Endothelial cell of umbilical vein (primary cell): Measurements from ENCODE around the gene RAP1GDS1. TPM values are rescaled to one million over a fixed set of nuclear protein-coding genes. Genes with fewer than 3 reads are reported as not detected.
"Not testable (repeated sequence)": the region's sequence is repeated elsewhere in the genome, so short reads cannot be mapped to it uniquely, and the experiment has no call there.

Experiments used
- BruUV-seq: library from RNA; stranded (reverse); fragments of 400-500 nt; replicated peaks from 2 replicates; lab custom pipeline; 2021; lab: Mats Ljungman, UMichigan
- CTCF ChIA-PET: fragments of 300-600, 350-600 bp; sonication (Branson Sonifier 250); formaldehyde crosslinking; loops from one replicate; lab custom pipeline; 2021; ENCODE audit warnings: antibody characterized with exemption, inconsistent platforms; lab: Charles Lee
- POLR2A ChIA-PET: fragments of 300-600, 350-600 bp; sonication (Branson Sonifier 250); formaldehyde crosslinking; loops from one replicate; lab custom pipeline; 2021; ENCODE audit warnings: antibody characterized with exemption, inconsistent platforms; lab: Charles Lee
- DNase-seq: peaks from one replicate; pipeline ENCODE4 v3.0.0-alpha.2; 2011; ENCODE audit warnings: low read depth, low spot score
- FAIRE-seq: peaks from 2 replicates; lab custom pipeline; 2011; peaks lifted over from hg19 to GRCh38; lab: Jason Lieb, UNC
- H2AFZ ChIP-seq: 2 replicates; pipeline ENCODE4 v1.6.0; 2012; ENCODE audit warnings: low read depth, low read length, control low read depth, inconsistent platforms
- H3K27ac ChIP-seq: 2 replicates; pipeline ENCODE4 v1.5.1; 2011; ENCODE audit warnings: low read depth, mild to moderate bottlenecking, control low read depth, low read length, moderate library complexity; ENCODE audit not compliant: insufficient read depth
- H3K27me3 ChIP-seq, 2 experiments: 2 replicates each; pipeline versions ENCODE4 v1.6.0 to v1.6.1; 2011; ENCODE audit warnings: low read length in 2 of 2, mixed read lengths in 1 of 2; ENCODE audit not compliant: control insufficient read depth in 2 of 2, insufficient read depth in 2 of 2
- H3K36me3 ChIP-seq, 2 experiments: 2 replicates in 1 of 2; 3 replicates in 1 of 2; pipeline ENCODE4 v1.5.1; 2011; ENCODE audit warnings: low read length in 2 of 2, mild to moderate bottlenecking in 1 of 2, moderate library complexity in 1 of 2; ENCODE audit not compliant: control insufficient read depth in 2 of 2, insufficient read depth in 2 of 2; ENCODE audit errors: extremely low read depth in 1 of 2
- H3K4me1 ChIP-seq: 3 replicates; pipeline ENCODE4 v1.5.1; 2011; ENCODE audit warnings: mild to moderate bottlenecking, low read length; ENCODE audit not compliant: control insufficient read depth, insufficient read depth; ENCODE audit errors: extremely low read depth
- H3K4me2 ChIP-seq: 2 replicates; pipeline ENCODE4 v1.6.1; 2011; ENCODE audit warnings: low read length, control low read depth, mixed read lengths; ENCODE audit not compliant: insufficient read depth
- H3K4me3 ChIP-seq, 3 experiments: fragments of 200-600 bp in 1 of 3; sonication (generic), shearing (Covaris generic) in 1 of 3; replicated peaks in 1 of 3; 2 replicates each; pipeline ENCODE4 v1.5.1; 2011 to 2016; ENCODE audit warnings: control low read depth in 3 of 3, low read length in 3 of 3, mild to moderate bottlenecking in 2 of 3, inconsistent platforms in 1 of 3, low read depth in 1 of 3, moderate library complexity in 1 of 3; ENCODE audit not compliant: insufficient read depth in 1 of 3
- H3K79me2 ChIP-seq: 2 replicates; pipeline ENCODE4 v1.6.0; 2012; ENCODE audit warnings: low read length, inconsistent platforms; ENCODE audit not compliant: control insufficient read depth, insufficient read depth
- H3K9ac ChIP-seq: replicated peaks from 2 replicates; pipeline ENCODE3; 2011; ENCODE audit warnings: low read length, control low read depth; ENCODE audit not compliant: insufficient read depth; ENCODE audit errors: extremely low read depth
- H3K9me1 ChIP-seq: replicated peaks from 3 replicates; pipeline ENCODE4 v1.6.0; 2011; ENCODE audit warnings: mild to moderate bottlenecking, low read length; ENCODE audit not compliant: control insufficient read depth, insufficient read depth; ENCODE audit errors: extremely low read depth
- H3K9me3 ChIP-seq: replicated peaks from 2 replicates; pipeline ENCODE4 v1.5.1; 2012; ENCODE audit warnings: low read length, inconsistent platforms; ENCODE audit not compliant: control insufficient read depth, insufficient read depth
- H4K20me1 ChIP-seq: replicated peaks from 2 replicates; pipeline ENCODE3; 2011; ENCODE audit warnings: mild to moderate bottlenecking, low read length; ENCODE audit not compliant: control insufficient read depth, insufficient read depth; ENCODE audit errors: extremely low read depth
- CTCF ChIP-seq, 2 donors: IDR thresholded peaks; 1 replicate in 1 of 2; 2 replicates in 1 of 2; pipeline ENCODE4 v1.5.1; 2011; ENCODE audit warnings: low read length in 2 of 2, mild to moderate bottlenecking in 2 of 2, moderate library complexity in 2 of 2, control low read depth in 1 of 2, inconsistent platforms in 1 of 2, low read depth in 1 of 2; ENCODE audit not compliant: insufficient read depth in 1 of 2; ENCODE audit errors: extremely low read depth in 1 of 2
- EZH2 ChIP-seq: IDR thresholded peaks from 2 replicates; pipeline ENCODE4 v1.6.1; 2012; ENCODE audit warnings: borderline replicate concordance, low read depth, mild to moderate bottlenecking, moderate library complexity, low read length, inconsistent platforms; ENCODE audit not compliant: severe bottlenecking
- FOS ChIP-seq: IDR thresholded peaks from 2 replicates; pipeline ENCODE4 v1.6.1; 2011; ENCODE audit warnings: mild to moderate bottlenecking, low read length, moderate library complexity, borderline replicate concordance; ENCODE audit not compliant: insufficient read depth
- GATA2 ChIP-seq: IDR thresholded peaks from 2 replicates; pipeline ENCODE4 v1.7.0; 2011; ENCODE audit warnings: low read depth, mild to moderate bottlenecking, moderate library complexity, mixed read lengths, low read length; ENCODE audit not compliant: insufficient read length, insufficient read depth
- JUN ChIP-seq: IDR thresholded peaks from 2 replicates; pipeline ENCODE4 v1.6.1; 2011; ENCODE audit warnings: borderline replicate concordance, low read depth; ENCODE audit not compliant: insufficient read length, insufficient read depth
- MAX ChIP-seq: IDR thresholded peaks from 2 replicates; pipeline ENCODE4 v1.6.1; 2011; ENCODE audit not compliant: insufficient read depth, insufficient read length
- MYC ChIP-seq: IDR thresholded peaks from one replicate; pipeline ENCODE4 v1.6.1; 2011; ENCODE audit warnings: mild to moderate bottlenecking, low read depth, low read length
- POLR2A ChIP-seq: IDR thresholded peaks from 2 replicates; pipeline ENCODE4 v1.6.1; 2012; ENCODE audit warnings: low read depth, mild to moderate bottlenecking, control low read depth, low read length
- POLR2AphosphoS5 ChIP-seq: IDR thresholded peaks from 2 replicates; pipeline ENCODE4 v1.6.1; 2012; ENCODE audit warnings: low read depth, mild to moderate bottlenecking, control low read depth, low read length, moderate library complexity; ENCODE audit not compliant: insufficient read depth
- dilution Hi-C: fragments of 300-500 bp; cut with MboI; formaldehyde crosslinking; loops from one replicate; pipeline ENCODE4 v1.15.0; 2019; ENCODE audit warnings: low sequenced_read_pairs; ENCODE audit not compliant: extremely low pct_ligation_motif_present
- intact Hi-C: fragments of 100-400 bp; cut with micrococcal nuclease; formaldehyde crosslinking; loops from one replicate; pipeline ENCODE4 v1.10.0; 2022
- polyA plus RNA-seq, 4 experiments: library from polyadenylated mRNA; depleted of rRNA in 3 of 4; stranded (reverse) in 3 of 4; unstranded in 1 of 4; fragments of >200 nt; gene quantifications; 2 replicates each; pipeline versions ENCODE4 v1.2.1 to v1.2.3, GENCODE V29; 2011 to 2012; ENCODE audit warnings: missing spikeins in 1 of 4
- total RNA-seq: library from RNA; stranded (reverse); gene quantifications from 2 replicates; pipeline ENCODE4 v1.2.3, GENCODE V29; 2021

The RAP1GDS1 gene
- total and polyA plus RNA-seq, 2 donors (not counting 3 experiments of a cell fraction or from before 2014, with no cell fraction given), result 17.6 to 52.8 TPM

- no peak for FAIRE-seq
- dilution Hi-C loops, result no loop called here
- POLR2A ChIA-PET, result no interaction called here
These were observed 102.2 kb downstream of the RAP1GDS1 start for GRCh38 chr4:98363431-98363830.

GRCh38 chr4:98366275-98366674, 105.1 kb downstream of the RAP1GDS1 start:
- POLR2A ChIA-PET, result not testable (repeated sequence)

More at GRCh38 chr4:98363431-98363830, 102.2 kb downstream of the RAP1GDS1 start:
- Histone ChIP-seq H3K79me2 (no peaks in the 10 kb centered on the region), H3K27me3 (no peaks in the 10 kb centered on the region), H3K9ac (no peak overlapping the region), H3K4me1 (peaks cover 10% of the 10 kb centered on the region), H2AFZ (no peak overlapping the region), H3K36me3 (no peaks in the 10 kb centered on the region), H3K4me2 (no peak overlapping the region), H3K9me1 (no peaks in the 10 kb centered on the region), H3K9me3 (no peaks in the 10 kb centered on the region), H3K27ac (no peak overlapping the region), H3K4me3 (no peak overlapping the region), H4K20me1 (no peaks in the 10 kb centered on the region)
- TF ChIP-seq CTCF (IDR thresholded peaks at IDR 0.05; ENCODE audit: extremely low read depth in 1 of 2, insufficient read depth in 1 of 2, low read depth in 1 of 2, low read length in 2 of 2) (no peak), MAX (no peak), POLR2A (no peak), POLR2AphosphoS5 (no peak), JUN (no peak), FOS (no peak), GATA2 (no peak), EZH2 (no peak), MYC (no peak)
- BruUV-seq, result no TSS peak
- CTCF ChIA-PET, result interaction anchor here (1.6 kb wide), 1 partner anchor 11 kb away, joined by 3 read pairs; no protein-coding TSS in a partner anchor
- peak; percentile 48 for DNase-seq
- intact Hi-C loops, result no loop called here

GRCh38 chr4:98368000-98368399, 106.8 kb downstream of the RAP1GDS1 start:
- H3K4me3 ChIP-seq, dilution Hi-C loops, H3K4me2 ChIP-seq, POLR2A ChIA-PET, CTCF ChIA-PET, H4K20me1 ChIP-seq, H3K27me3 ChIP-seq, DNase-seq, intact Hi-C loops, H3K9ac ChIP-seq, H3K9me1 ChIP-seq, H3K79me2 ChIP-seq, H3K9me3 ChIP-seq, BruUV-seq, H3K36me3 ChIP-seq, H3K27ac ChIP-seq, FAIRE-seq, H2AFZ ChIP-seq, H3K4me1 ChIP-seq: not testable (repeated sequence)

More at GRCh38 chr4:98366275-98366674, 105.1 kb downstream of the RAP1GDS1 start:
- H3K4me2 ChIP-seq, H3K36me3 ChIP-seq, H3K27ac ChIP-seq, H4K20me1 ChIP-seq, dilution Hi-C loops, H3K9ac ChIP-seq, FAIRE-seq, DNase-seq, H3K27me3 ChIP-seq, H3K79me2 ChIP-seq, H3K9me3 ChIP-seq, intact Hi-C loops, CTCF ChIA-PET, H2AFZ ChIP-seq, H3K9me1 ChIP-seq, H3K4me3 ChIP-seq, BruUV-seq: not testable (repeated sequence)
- H3K4me1 ChIP-seq, result peaks cover 10% of the 10 kb centered on the region
